GM18907 (cell line): ENCODE results near the gene FERMT3.
"Not testable (repeated sequence)": the region's sequence is repeated elsewhere in the genome, so short reads cannot be mapped to it uniquely, and the experiment has no call there.

Source experiments
- ATAC-seq: cut with Tn5 transposase; IDR thresholded peaks from one replicate; pipeline ENCODE4 v1.9.1; 2021; ENCODE audit warnings: mild to moderate bottlenecking, moderate library complexity; ENCODE audit not compliant: unreplicated experiment

Gene FERMT3

DNA sequence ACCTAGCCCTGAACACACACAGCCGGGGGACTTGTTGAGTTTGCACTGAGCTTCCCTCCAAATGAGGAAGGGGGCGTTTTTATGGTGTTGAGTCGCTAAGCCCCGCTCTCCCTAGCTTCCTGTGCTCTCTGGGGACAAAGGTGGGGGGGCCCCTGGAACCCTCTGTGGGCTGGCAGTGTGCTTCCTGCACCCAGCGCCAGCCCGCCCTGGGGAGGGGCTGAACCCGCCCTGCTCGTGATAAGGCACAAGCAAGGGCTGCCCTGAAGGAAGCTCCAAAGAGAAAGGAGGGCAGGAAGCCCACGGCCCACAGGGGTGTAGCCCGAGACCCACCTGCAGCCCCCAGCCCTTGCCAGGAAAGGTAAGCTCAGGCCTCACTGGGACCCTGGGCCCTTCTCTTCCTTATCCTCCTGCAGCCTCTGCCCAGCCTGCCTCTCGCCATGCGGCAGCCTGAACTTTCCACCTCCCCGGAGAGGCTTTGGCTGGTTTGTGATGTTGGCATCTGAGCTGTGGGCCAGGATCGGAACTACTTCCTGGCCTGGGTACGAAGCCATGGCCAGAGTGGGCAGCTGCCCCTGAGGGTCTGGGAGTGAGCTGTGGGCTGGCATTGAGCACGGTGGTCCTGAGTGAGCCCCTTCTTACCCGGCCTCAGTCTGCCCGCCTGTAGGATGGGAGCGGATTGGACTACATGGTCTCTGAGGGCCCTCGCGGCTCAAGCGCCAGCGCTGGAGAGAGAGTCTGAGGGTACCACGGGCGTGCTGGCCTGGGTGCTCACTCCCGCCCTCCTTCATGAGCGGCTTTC lies at the start of gene FERMT3:
TSS of gene FERMT3 (plus strand) at position 265 of the 799 bp plus-strand sequence. CDS start 644 bp downstream, outside the sequence.
- ATAC-seq: peak; percentile 38

DNA sequence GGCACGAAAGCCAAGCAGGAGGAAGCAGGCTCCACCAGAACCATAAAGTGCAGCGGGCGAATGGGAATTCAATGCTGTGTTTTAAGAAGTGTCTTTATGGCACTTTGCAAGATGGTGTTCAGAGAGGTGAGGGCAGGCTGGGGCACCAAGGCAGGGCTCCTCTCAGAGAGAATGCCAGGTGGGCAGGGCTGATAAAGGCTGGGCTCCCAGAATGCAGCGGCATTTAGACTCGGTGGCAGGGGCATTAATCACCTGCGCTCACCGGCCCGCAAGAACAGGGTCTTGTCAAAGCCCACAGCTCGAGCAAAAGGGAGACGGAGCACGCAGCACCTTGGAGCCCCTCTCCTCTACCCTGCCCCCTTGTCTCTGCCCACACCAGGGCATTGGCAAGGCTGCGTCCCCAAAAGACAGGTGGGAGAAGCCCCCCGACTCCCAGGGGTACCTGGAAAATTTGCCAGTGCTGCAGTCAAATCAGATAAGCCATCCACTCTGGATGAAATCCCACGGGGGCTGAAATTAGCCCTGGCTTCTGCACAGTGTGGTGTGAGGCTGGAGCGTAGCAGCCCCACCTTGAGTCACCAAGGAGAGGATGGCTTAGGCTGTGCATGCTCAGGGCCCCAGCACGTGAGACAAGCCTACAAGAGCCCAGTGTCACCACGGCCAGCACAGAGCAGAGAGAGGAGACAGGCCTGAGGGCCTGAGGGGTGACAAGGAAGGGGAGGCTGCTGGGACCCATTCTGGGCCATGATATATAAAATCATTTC lies 48.7 kb upstream of the FERMT3 start:
- no peak for ATAC-seq

DNA sequence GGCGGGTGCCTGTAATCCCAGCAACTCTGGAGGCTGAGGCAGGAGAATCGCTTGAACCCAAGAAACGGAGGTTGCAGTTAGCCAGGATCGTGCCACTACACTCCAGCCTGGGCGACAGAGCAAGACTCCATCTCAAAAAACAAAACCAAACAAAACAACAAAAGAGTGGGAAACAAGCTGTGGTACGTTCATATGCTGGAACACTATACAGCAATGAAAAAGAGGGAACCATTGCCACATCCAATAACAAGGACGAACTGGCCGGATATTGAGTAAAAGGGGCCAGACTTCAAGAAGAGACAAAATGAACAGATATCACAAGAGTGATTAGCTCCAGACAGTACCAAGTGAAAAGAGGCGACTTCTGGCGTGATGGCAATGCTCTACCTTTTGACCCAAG lies 45.5 kb upstream of the FERMT3 start:
- no peak for ATAC-seq

DNA sequence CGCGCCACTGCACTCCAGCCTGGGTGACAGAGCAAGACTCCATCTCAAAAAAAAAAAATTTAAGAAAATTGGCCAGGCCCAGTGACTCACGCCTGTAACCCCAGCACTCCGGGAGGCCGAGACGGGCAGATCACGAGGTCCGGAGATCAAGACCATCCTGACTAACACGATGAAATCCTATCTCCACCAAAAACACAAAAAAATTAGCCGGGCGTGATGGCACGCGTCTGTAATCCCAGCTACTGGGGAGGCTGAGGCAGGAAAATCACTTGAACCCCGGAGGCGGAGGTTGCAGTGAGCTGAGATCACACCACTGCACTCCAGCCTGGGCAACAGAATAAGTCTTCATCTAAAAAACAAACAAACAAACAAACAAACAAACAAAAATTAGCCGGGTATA lies 43.8 kb upstream of the FERMT3 start:
- ATAC-seq: not testable (repeated sequence)

DNA sequence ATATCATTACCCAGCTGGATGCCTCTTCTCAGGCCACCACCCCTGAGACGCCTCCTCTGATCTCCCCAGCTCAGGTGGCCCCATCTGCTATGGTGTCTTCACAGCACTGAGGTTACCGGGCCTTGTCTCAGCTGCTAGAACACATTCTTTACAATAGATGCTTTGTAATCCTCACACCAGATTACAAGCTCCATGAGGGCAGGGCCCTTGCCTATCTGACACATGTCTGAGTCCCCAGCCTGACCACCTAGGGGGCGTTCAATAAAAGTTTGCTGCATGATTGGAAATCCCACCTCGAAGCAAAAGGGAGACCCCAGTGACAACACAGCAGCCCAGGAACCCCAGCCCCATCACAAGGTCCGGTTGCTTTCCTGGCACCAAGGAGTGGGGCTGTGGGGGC lies 42.6 kb upstream of the FERMT3 start:
- no peak for ATAC-seq

DNA sequence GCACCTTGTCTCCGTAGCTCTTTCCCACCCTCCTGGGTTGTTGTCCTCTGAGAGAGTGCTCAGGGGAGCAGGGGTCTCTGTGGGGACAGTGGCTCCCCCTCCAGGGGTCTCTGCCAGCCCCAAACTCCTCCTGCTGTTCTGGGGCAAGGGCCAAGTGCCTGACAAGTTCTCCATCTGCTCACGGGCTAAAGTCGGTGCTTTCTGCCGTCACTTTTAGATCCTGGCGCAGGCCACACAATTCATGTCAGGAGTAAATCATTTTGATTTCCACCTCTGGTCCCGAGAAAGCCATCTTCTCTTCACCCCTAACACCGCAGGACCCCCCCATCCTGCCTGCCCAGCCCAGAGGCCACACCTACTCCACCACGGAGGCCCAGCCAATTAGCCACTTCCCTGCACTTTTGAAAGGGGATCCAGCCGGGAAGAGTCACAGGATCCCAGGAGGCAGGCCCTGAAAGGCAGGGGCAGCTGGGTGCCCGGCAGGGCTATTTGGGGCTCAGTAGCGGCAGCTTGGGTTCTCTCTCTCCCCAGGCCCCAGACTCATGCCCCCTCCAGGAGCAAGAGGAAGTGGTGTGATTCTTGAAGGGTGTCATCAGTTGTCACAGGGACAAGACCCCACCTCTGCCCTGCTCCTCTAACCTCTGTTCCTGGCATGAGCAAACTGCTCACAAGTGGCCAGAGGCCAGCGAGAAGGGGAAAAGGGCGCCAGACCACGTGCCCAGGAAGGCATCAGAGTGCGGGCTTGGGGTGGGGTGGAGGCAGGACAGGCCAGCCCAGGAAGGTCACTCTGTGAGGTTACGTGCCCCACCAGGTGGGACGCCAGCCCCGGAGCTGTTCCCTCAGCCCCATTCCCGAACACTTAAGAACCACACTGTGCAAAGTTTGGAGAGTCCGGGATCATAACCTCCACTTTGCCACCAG lies 41.9 kb upstream of the FERMT3 start:
- ATAC-seq: no peak

DNA sequence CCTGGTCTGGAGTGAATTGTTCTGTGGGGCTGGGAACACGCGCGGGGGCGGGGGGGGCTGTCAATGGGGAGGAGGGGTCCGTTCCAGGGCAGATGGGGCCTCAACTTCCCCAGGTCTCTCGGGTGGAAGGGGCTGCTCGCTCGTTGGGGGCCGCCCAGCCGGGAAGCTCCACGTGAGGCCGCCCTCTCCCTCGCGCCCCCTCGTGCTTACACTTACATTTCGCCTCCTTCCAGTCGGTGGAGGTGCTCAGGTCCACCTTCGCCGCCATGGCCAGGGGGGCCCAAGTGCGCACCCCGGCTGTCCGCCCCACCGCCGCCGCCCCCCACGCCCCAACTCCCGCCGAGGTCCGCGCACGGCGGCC lies 41.1 kb upstream of the FERMT3 start:
- no peak for ATAC-seq

DNA sequence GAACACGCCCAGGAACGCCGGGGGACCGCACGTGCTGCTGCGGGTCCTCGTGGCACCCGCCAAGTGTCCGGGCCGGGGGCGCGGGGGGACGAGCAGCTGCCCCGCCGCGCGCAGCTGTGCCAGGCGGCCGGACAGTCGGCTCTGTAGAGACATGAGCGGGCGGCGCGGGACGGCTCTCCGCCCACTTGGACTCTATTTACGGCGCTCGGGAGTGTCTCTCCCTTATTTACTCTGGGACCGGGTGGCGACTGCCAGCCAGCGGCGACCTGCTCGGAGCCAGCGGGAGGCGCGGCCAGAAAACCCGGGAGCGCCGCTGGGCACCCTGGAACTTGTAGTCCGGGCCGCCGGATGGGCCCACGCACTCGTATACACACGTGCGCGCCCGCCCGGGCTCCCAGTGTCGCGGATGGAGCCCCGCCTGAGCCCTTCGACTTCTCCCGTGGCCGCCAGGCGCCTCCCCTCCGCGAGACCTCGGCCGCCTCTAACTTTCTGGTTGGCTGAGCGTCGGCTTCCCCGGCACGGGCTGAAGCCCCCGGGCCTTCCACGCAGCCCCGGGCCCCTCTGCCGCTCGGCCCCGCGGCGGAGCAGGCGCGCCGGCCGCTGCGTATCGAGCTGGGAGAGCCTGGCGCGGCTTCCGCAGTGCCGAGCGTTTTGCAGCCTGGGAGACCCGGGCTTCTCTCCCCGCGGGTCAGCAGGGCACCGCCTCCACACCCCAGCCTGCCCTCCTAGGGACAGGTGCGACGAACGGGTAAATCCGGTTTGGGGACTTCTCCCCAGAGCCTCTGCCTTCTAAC lies 40.5 kb upstream of the FERMT3 start, which contains the start of gene MACROD1:
TSS of gene MACROD1 (minus strand) at position 272 of the 794 bp plus-strand sequence. CDS start at position 153, 119 bp downstream.
- ATAC-seq: peak; percentile 78

DNA sequence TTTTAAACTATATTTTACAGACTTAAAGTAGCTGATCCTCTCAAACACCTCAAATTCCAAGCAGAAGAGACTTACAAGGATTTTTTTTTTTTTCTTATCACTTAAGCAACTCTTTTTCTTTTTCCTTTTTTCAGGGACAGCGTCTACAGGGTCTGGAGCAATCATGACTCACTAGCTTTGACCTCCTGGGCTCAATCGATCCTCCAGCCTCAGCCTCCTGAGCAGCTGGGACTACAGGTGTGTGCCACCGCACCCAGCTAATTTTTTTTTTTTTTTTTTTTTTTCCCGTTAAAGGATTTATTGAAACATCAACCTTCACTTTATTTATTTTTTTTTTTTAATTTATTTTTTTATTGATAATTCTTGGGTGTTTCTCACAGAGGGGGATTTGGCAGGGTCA lies 36.1 kb upstream of the FERMT3 start:
- no peak for ATAC-seq

DNA sequence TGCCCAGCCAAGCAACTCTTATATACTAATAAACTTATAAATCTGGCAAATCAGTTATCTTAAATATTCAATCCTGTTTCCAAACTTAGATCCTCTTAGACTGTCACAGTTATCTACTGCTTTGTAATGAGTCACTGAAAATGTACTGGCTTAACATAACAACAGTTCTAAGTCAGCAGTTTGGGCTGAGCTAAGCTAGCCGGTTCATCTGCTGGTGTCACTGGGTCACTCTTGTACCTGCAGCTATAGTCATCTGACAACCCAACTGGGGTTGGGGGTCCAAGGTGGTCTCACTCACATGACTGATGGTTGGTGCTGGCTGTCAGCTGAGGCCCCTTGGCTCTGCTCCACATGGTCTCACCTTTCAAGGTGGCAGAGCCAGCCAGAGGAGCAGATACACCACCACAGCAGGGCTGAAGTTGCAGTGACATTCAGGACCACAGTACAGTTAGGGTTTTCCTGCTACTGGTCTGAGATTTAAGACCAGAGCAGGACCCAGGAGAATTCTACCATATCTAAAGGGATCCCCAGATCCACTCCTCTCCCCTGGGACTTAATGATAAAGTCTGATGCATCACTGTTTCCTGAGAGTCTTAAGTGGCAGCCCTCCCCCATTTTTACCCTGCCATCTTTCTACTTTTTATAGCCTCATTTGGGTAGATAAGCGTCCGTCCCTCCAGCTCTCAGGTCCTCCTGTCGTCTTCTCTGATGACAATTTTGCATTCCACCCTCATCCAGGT lies 32.7 kb upstream of the FERMT3 start:
- no peak for ATAC-seq

DNA sequence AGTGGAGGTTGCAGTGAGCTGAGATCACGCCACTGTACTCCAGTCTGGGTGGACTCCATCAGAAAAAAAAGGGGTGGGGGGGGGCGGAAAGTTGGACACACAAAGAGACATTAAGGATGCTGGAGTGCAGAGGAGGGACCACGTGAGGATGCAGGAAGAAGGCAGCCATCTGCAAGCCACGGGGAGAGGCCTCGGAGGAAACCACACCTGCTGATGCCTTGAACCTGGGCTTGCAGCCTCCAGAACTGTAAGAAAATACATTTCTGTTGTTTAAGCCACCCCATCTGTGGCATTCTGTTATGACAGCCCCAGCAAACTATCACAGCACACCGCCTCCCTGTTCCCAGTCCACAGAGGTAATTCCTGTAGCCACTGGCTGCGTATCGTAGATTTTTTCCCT lies 29.8 kb upstream of the FERMT3 start:
- no peak for ATAC-seq

DNA sequence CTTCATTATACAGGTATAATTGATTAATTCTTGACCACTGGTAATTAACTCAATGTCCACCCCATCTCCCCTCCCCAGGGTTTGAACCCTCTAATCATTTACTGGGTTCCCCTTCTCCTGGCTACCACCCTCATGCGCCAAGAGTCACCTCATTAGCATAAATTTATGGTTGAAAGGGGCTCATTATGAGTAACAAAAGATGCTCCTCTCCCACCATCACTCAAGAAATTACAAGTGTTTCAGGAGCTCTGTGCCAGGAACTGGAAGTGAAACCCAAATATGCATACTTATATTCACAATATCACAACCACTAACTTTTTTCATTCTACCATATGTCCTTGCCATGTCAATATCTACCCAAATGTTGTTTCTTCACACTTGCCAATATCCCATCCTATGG lies 28.3 kb upstream of the FERMT3 start:
- no peak for ATAC-seq

DNA sequence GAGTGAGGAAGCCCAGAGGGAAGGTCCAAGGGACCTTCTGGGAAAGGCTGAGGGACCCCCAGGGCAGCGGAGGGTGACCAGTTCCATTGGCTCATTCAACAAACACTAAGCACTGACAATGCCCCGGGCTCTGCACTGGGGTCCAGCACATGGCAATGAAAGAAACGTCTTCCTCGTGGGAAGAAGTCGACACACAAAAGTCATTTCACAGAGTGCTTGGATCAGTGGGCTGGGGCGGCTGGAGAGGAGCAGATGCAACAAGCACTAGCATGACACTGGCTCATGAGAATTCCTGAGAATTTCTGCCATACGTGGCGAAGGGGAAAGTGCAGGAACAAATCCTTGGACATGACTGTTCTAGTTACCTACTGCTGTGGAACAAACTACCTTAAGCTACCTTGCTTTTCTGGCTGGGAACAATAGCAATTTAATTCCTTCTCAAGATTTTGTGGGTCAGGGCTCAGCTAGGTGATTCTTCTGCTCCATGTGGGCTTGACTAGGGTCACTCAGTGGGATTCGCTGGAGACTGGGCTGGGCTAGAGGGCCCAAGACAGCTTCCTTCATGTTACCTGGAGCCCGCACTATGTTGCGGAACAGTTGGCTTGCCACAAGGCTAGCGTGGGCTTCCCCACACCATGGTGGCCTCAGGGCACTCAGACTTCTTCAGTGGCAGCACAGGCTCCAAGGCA lies 27.4 kb upstream of the FERMT3 start:
- ATAC-seq: no peak

DNA sequence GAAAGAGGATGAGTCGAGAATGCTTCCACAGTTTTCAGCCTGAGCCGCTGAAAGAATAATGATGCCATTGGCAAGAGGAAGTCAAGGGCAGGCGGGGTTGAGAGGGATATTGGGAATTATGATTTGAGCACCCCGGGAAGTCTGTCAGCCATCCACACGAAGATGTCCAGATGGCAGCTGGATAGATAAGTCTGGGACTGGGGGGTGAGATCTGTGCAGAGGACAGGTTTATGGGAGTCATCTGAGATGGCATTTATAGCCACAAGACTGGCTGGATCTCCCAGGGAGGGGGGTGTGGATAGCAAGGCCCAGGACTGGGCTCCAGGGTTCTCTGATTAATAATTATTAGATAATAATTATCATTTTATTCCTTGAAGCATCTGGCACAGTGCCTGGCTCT lies 25.6 kb upstream of the FERMT3 start:
- ATAC-seq: no peak

DNA sequence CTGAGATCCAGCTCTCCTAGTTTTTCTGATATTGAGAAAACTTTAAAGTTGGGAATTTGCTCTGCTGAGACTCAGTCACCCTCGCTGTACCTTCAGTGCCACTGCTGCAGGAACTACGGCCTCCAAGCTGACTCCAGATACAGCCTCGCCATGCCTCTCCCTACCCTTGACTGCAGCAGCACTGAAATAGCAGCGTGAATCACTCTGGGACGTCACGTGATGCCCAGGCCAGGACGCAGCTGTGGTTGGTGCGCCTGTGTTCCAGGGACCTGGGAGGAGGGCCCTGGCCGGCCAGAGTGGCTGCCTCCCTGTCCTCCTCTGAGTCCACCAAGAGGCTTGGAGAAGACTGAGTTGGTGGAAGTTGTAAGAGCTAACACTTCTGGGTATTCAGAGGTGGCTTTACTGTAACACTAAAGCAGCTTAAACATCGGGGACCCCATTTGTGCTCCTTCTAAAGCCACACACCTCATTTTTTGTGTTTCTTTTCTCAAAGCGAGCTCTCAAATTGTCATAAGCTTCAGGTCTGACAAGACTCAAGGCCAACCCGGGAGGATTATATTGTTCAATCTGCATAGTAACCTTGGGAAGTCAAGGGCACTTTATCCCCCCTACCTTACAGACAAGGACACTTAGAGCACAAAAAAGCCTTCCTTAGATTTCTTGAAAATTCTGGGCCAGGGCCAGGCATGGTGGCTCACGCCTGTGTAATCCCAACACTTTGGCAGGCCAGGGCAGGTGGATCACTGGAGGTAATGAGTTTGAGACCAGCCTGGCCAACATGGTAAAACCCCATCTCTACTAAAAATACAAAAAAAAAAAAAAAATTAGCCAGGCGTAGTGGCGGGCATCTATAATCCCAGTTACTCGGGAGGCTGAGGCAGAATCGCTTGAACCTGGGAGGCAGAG lies 24.8 kb upstream of the FERMT3 start:
- ATAC-seq: no peak

DNA sequence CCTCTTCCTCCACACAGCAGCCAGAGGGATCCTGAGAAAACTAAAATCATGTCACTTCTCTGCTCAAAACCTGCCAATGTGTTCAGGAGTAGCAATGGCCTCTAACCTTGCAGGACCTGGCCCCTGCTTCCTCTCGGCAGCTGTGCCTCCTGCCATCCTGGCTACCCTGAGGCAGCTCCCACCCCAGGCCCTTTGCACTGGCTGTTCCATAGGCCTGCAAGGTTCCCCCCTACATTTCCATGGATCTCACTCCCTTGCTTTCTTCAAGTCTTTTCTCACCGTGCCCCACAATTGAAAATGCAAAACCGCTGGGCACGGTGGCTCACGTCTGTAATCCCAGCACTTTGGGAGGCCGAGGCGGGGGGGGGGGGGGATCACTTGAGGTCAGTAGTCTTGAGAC lies 22.6 kb upstream of the FERMT3 start:
- no peak for ATAC-seq

DNA sequence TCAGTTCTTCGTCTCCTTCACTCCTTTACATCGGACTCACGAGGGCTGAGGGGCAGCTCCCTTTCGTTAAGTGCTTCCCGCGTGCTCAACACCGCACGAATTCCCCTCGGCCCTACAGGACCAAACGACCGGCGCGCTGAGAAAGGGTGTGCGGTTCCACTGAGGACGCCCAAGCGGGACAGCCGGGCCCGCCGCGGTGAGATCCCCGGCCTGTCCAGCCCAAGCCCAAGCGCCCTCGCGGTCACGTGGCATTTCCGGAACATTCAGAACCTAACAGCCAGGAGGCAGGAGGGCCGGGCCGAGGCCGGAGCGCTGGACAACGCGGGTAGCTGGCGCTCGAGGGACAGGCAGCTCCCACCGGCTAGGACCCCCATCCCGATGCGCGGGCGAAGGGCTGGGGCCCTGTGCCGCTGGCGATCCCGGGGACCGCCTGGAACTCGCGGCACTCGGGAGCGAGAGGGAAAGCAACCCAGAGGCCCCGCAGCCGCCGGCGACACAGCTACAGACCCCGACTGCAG lies 21.3 kb upstream of the FERMT3 start:
- peak; percentile 27 for ATAC-seq
